GM12891 (cell line): ENCODE data around the gene COQ9.

ENCODE experiments used
- DNase-seq: peaks from one replicate; pipeline ENCODE4 v3.0.0; 2011; ENCODE audit warnings: low spot score; ENCODE audit not compliant: insufficient read length
- FAIRE-seq: peaks from 2 replicates; lab custom pipeline; 2011; peaks lifted over from hg19 to GRCh38; lab: Jason Lieb, UNC
- PAX5 ChIP-seq: IDR thresholded peaks from 2 replicates; pipeline ENCODE4 v1.6.1; 2011; ENCODE audit warnings: low read length, moderate library complexity, mild to moderate bottlenecking; ENCODE audit not compliant: insufficient read depth, severe bottlenecking
- POLR2A ChIP-seq: IDR thresholded peaks from 2 replicates; pipeline ENCODE4 v1.6.1; 2011; ENCODE audit warnings: low read depth, low read length, control low read depth
- POLR2AphosphoS5 ChIP-seq: IDR thresholded peaks from 2 replicates; pipeline ENCODE4 v1.6.1; 2011; ENCODE audit warnings: low read depth, low read length, control low read depth
- POU2F2 ChIP-seq: IDR thresholded peaks from 2 replicates; pipeline ENCODE4 v1.6.1; 2011; ENCODE audit warnings: low read depth, mild to moderate bottlenecking, control low read depth, low read length, moderate library complexity
- SPI1 ChIP-seq: IDR thresholded peaks from 2 replicates; pipeline ENCODE4 v1.6.1; 2011; ENCODE audit warnings: low read depth, low read length, control low read depth
- TAF1 ChIP-seq: IDR thresholded peaks from 2 replicates; pipeline ENCODE4 v1.6.1; 2011; ENCODE audit warnings: low read depth, low read length, control low read depth

COQ9 gene

GRCh38 chr16:57476546-57477410 is 29.5 kb downstream of the COQ9 start:
- FAIRE-seq (no peak), DNase-seq (no peak)

GRCh38 chr16:57477531-57478202 is 30.4 kb downstream of the COQ9 start:
- no peak for TF ChIP-seq PAX5
- no peak for TF ChIP-seq TAF1
- TF ChIP-seq POLR2AphosphoS5, result no peak
- TF ChIP-seq SPI1, result no peak
- no peak for TF ChIP-seq POLR2A
- no peak for TF ChIP-seq POU2F2
- FAIRE-seq, result no peak
- no peak for DNase-seq

More at GRCh38 chr16:57476546-57477410, 29.5 kb downstream of the COQ9 start:
- no peak for TF ChIP-seq PAX5
- no peak for TF ChIP-seq POLR2AphosphoS5
- no peak for TF ChIP-seq POLR2A
- no peak for TF ChIP-seq SPI1
- TF ChIP-seq TAF1, result no peak

- DNase-seq, result no peak
- FAIRE-seq, result peak; percentile 66
- no peak for TF ChIP-seq PAX5
- no peak for TF ChIP-seq SPI1
- TF ChIP-seq POU2F2, result no peak
- TF ChIP-seq POLR2A, result no peak
- no peak for TF ChIP-seq TAF1
- no peak for TF ChIP-seq POLR2AphosphoS5
These were observed 31.3 kb downstream of the COQ9 start for GRCh38 chr16:57478396-57479204.

- no peak for DNase-seq
- FAIRE-seq, result no peak
These were observed 32.1 kb downstream of the COQ9 start for GRCh38 chr16:57479205-57479975.

GRCh38 chr16:57479976-57480753 is 32.9 kb downstream of the COQ9 start:
- TF ChIP-seq PAX5 (no peak), POLR2AphosphoS5 (no peak), POU2F2 (no peak), POLR2A (no peak), TAF1 (no peak), SPI1 (no peak)
- no peak for DNase-seq
- no peak for FAIRE-seq

More at GRCh38 chr16:57479205-57479975, 32.1 kb downstream of the COQ9 start:
- TF ChIP-seq POLR2AphosphoS5 (no peak), SPI1 (no peak), POLR2A (no peak), POU2F2 (no peak), PAX5 (no peak), TAF1 (no peak)

- no peak for DNase-seq
- FAIRE-seq, result no peak
- no peak for TF ChIP-seq PAX5
- TF ChIP-seq POU2F2, result no peak
These were observed 33.5 kb downstream of the COQ9 start for GRCh38 chr16:57480754-57481230.

- FAIRE-seq (no peak), DNase-seq (no peak)
- TF ChIP-seq POLR2AphosphoS5 (no peak), PAX5 (no peak), POLR2A (no peak), SPI1 (no peak), POU2F2 (no peak), TAF1 (no peak)
These were observed 34.1 kb downstream of the COQ9 start for GRCh38 chr16:57481421-57481820.

GRCh38 chr16:57482845-57483545 is 35.7 kb downstream of the COQ9 start:
- DNase-seq, result no peak
- no peak for FAIRE-seq
- no peak for TF ChIP-seq POLR2AphosphoS5
